ENCODE data around the gene MEF2A. TPM values are rescaled to one million over a fixed set of nuclear protein-coding genes. Genes with fewer than 3 reads are reported as not detected.
A peak's percentile ranks its signal among the peaks of the same experiment; 100 is the strongest.

Gene MEF2A
- total and polyA plus RNA-seq, 8 donors: 9.2 to 24.4 (median 15.9) TPM

- no peak for TF ChIP-seq CTCF (IDR thresholded peaks at IDR 0.05)
- Histone ChIP-seq H3K9me3 (no peaks in the 10 kb centered on the region), H3K4me1 (no peaks in the 10 kb centered on the region), H3K4me3 (no peak overlapping the region), H3K27ac (no peak overlapping the region), H3K27me3 (no peaks in the 10 kb centered on the region), H3K36me3 (peaks cover 0 to 24% (median 0%) of the 10 kb centered on the region in 3 donors)
- ATAC-seq (no peak), DNase-seq (no peak), FAIRE-seq (no peak)
- 85 to 87% methylated on average over 2 of the region's 2 CpGs for WGBS, 2 donors
- intact Hi-C loops (cut with DNase I): no loop called here
Observed at GRCh38 chr15:99696096-99696495, 130.3 kb downstream of the MEF2A start.

GRCh38 chr15:99702895-99703602, 137.3 kb downstream of the MEF2A start:
- WGBS, 2 donors: 16% methylated on average over 4 of the region's 4 CpGs
- no peak for FAIRE-seq
- no peak for DNase-seq
- peak; percentile 15 to 37 (median 29) for ATAC-seq
- intact Hi-C loops (cut with DNase I): loop anchor here in 2 of 3 donors (10.0 kb wide), 2 partner anchors 408 to 418 kb away; no protein-coding TSS in a partner anchor
- TF ChIP-seq CTCF (IDR thresholded peaks at IDR 0.05): no peak
- Histone ChIP-seq H3K4me3 (peak overlapping the region in 1 of 4 donors; percentile 11), H3K36me3 (no peaks in the 10 kb centered on the region), H3K27me3 (no peaks in the 10 kb centered on the region), H3K27ac (peak overlapping the region; percentile 74 to 82 (median 76)), H3K4me1 (peaks cover 0 to 22% (median 18%) of the 10 kb centered on the region in 3 donors), H3K9me3 (no peaks in the 10 kb centered on the region)

- H3K27me3 ChIP-seq: no peaks in the 10 kb centered on the region
- ATAC-seq (peak; percentile 85 to 91 (median 89)), DNase-seq (peak in 2 of 6 donors; percentile 48 to 51), FAIRE-seq (peak; percentile 95)
- H3K36me3 ChIP-seq: no peaks in the 10 kb centered on the region
- peak overlapping the region; percentile 74 to 82 (median 76) for H3K27ac ChIP-seq
- H3K4me1 ChIP-seq: peaks cover 5 to 27% (median 25%) of the 10 kb centered on the region in 3 donors
- 3 to 5% methylated on average over 7 of the region's 7 CpGs for WGBS, 2 donors
- peak overlapping the region in 2 of 4 donors; percentile 6 to 11 for H3K4me3 ChIP-seq
- peak; percentile 17 to 55 (median 40) for TF ChIP-seq CTCF (IDR thresholded peaks at IDR 0.05)
- intact Hi-C loops (cut with DNase I): loop anchor here in 2 of 3 donors (10.0 kb wide), 2 partner anchors 409 to 419 kb away; no protein-coding TSS in a partner anchor
- H3K9me3 ChIP-seq: no peaks in the 10 kb centered on the region
Observed at GRCh38 chr15:99703603-99704443, 138.0 kb downstream of the MEF2A start.

GRCh38 chr15:99704444-99704838, 138.7 kb downstream of the MEF2A start:
- Histone ChIP-seq H3K36me3 (no peaks in the 10 kb centered on the region), H3K27me3 (no peaks in the 10 kb centered on the region), H3K27ac (peak overlapping the region in 3 of 4 donors; percentile 76 to 82 (median 77)), H3K4me3 (peak overlapping the region in 1 of 4 donors; percentile 11), H3K9me3 (no peaks in the 10 kb centered on the region), H3K4me1 (peaks cover 5 to 27% (median 25%) of the 10 kb centered on the region in 3 donors)
- peak; percentile 62 to 74 (median 68) for TF ChIP-seq CTCF (IDR thresholded peaks at IDR 0.05)
- WGBS, 2 donors: 31 to 32% methylated on average over 3 of the region's 3 CpGs
- ATAC-seq (peak; percentile 83 to 91 (median 86)), DNase-seq (peak in 2 of 6 donors; percentile 37 to 50), FAIRE-seq (peak; percentile 94)
- intact Hi-C loops (cut with DNase I): loop anchor here in 2 of 3 donors (10.0 kb wide), 2 partner anchors 410 to 420 kb away; no protein-coding TSS in a partner anchor
